Astrocyte (in vitro differentiated cells and primary cell): ENCODE data around the gene VWCE.

Source experiments
- EZH2 ChIP-seq: IDR thresholded peaks from 2 replicates; pipeline ENCODE4 v1.6.1; 2012; ENCODE audit warnings: mild to moderate bottlenecking, low read length, inconsistent platforms; ENCODE audit not compliant: insufficient read depth
- TF ChIP-seq, protein P1 (sequence below): IDR thresholded peaks from 2 replicates; pipeline ENCODE4 v1.5.1; 2011; ENCODE audit warnings: low read depth, mild to moderate bottlenecking, inconsistent platforms, low read length, moderate library complexity; ENCODE audit not compliant: insufficient read depth

- TF ChIP-seq, protein P1, sequence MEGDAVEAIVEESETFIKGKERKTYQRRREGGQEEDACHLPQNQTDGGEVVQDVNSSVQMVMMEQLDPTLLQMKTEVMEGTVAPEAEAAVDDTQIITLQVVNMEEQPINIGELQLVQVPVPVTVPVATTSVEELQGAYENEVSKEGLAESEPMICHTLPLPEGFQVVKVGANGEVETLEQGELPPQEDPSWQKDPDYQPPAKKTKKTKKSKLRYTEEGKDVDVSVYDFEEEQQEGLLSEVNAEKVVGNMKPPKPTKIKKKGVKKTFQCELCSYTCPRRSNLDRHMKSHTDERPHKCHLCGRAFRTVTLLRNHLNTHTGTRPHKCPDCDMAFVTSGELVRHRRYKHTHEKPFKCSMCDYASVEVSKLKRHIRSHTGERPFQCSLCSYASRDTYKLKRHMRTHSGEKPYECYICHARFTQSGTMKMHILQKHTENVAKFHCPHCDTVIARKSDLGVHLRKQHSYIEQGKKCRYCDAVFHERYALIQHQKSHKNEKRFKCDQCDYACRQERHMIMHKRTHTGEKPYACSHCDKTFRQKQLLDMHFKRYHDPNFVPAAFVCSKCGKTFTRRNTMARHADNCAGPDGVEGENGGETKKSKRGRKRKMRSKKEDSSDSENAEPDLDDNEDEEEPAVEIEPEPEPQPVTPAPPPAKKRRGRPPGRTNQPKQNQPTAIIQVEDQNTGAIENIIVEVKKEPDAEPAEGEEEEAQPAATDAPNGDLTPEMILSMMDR, result no peak
- no peak for TF ChIP-seq EZH2
These were observed 13.4 kb downstream of the VWCE start for GRCh38 chr11:61281581-61282250.
